Measurements from ENCODE around the gene VMAC. TPM values are rescaled to one million over a fixed set of nuclear protein-coding genes. Genes with fewer than 3 reads are reported as not detected.

The VMAC gene
- total RNA-seq, 1 experiment from 2014 or later: 7.0 TPM

DNA sequence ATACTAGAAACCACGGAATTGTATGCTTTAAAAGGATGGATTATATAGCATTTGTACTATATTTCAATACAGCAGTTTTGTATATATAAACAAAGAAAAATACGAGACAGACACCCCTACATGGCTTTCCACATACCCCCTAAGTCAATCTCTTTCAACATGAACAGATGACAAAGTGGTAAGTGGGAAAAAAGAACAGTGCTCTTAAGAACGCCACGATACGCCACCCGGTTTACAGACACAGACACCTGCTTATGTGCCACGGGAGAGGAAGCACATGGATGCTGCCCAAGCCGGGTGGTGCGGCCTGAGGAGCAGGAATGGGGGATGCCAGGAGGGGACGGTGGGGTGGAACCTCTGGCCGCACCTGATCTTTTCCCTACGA, 17.5 kb downstream of the VMAC start:
- H3K9me3 Mint-ChIP-seq (ENCODE audit: unreplicated experiment): no peaks in the 10 kb centered on the region
- H3K27ac Mint-ChIP-seq (ENCODE audit: low read depth, unreplicated experiment): no peak overlapping the region
- no peaks in the 10 kb centered on the region for H3K27me3 Mint-ChIP-seq (ENCODE audit: insufficient read depth, unreplicated experiment)
- H3K36me3 Mint-ChIP-seq (ENCODE audit: insufficient read depth, unreplicated experiment): peaks cover 68% of the 10 kb centered on the region
- no peak for DNase-seq (ENCODE audit: unreplicated experiment)
- intact Hi-C loops (cut with micrococcal nuclease): no loop called here
- no peaks in the 10 kb centered on the region for H3K4me1 Mint-ChIP-seq (ENCODE audit: insufficient read depth, unreplicated experiment)
- TF ChIP-seq, protein P1, sequence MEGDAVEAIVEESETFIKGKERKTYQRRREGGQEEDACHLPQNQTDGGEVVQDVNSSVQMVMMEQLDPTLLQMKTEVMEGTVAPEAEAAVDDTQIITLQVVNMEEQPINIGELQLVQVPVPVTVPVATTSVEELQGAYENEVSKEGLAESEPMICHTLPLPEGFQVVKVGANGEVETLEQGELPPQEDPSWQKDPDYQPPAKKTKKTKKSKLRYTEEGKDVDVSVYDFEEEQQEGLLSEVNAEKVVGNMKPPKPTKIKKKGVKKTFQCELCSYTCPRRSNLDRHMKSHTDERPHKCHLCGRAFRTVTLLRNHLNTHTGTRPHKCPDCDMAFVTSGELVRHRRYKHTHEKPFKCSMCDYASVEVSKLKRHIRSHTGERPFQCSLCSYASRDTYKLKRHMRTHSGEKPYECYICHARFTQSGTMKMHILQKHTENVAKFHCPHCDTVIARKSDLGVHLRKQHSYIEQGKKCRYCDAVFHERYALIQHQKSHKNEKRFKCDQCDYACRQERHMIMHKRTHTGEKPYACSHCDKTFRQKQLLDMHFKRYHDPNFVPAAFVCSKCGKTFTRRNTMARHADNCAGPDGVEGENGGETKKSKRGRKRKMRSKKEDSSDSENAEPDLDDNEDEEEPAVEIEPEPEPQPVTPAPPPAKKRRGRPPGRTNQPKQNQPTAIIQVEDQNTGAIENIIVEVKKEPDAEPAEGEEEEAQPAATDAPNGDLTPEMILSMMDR (IDR thresholded peaks at IDR 0.05; ENCODE audit: unreplicated experiment): no peak
- POLR2A ChIA-PET: no interaction called here
- no TSS peak for BruUV-seq (replicated peaks)
- CTCF ChIA-PET: no interaction called here
- H3K4me3 Mint-ChIP-seq (ENCODE audit: unreplicated experiment): no peak overlapping the region

DNA sequence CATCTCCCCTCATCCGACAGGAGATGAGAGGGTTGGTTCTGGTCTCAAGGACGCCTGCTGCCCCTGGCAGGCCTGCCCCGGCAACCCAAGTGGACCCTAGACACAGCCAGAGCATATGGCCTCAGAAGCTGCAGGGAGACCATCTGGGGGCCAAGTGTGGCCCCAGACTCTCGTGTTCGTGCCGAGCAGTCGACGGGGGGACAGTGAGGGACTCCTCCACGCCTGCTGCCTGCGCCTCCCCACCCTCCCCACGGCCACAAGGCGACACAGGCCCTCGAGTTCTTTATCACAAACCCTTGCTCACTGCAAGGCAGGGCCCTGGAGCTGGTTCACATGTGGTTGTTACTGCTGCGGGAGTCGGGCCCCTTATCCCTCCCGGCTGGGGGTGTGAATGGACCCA, 18.7 kb downstream of the VMAC start:
- no peaks in the 10 kb centered on the region for H3K4me1 Mint-ChIP-seq (ENCODE audit: insufficient read depth, unreplicated experiment)
- CTCF ChIA-PET: interaction anchor here (0.6 to 1.2 kb wide), 3 partner anchors 44 to 203 kb away, joined by 3 to 4 read pairs (median 3); partner anchors contain the start of gene CATSPERD
- intact Hi-C loops (cut with micrococcal nuclease): no loop called here
- POLR2A ChIA-PET: no interaction called here
- H3K9me3 Mint-ChIP-seq (ENCODE audit: unreplicated experiment): no peaks in the 10 kb centered on the region
- H3K36me3 Mint-ChIP-seq (ENCODE audit: insufficient read depth, unreplicated experiment): peaks cover 67% of the 10 kb centered on the region
- BruUV-seq (replicated peaks): no TSS peak
- H3K27me3 Mint-ChIP-seq (ENCODE audit: insufficient read depth, unreplicated experiment): no peaks in the 10 kb centered on the region
- DNase-seq (ENCODE audit: unreplicated experiment): no peak
- no peak overlapping the region for H3K27ac Mint-ChIP-seq (ENCODE audit: low read depth, unreplicated experiment)
- TF ChIP-seq, protein P1 (IDR thresholded peaks at IDR 0.05; ENCODE audit: unreplicated experiment): no peak
- no peak overlapping the region for H3K4me3 Mint-ChIP-seq (ENCODE audit: unreplicated experiment)

DNA sequence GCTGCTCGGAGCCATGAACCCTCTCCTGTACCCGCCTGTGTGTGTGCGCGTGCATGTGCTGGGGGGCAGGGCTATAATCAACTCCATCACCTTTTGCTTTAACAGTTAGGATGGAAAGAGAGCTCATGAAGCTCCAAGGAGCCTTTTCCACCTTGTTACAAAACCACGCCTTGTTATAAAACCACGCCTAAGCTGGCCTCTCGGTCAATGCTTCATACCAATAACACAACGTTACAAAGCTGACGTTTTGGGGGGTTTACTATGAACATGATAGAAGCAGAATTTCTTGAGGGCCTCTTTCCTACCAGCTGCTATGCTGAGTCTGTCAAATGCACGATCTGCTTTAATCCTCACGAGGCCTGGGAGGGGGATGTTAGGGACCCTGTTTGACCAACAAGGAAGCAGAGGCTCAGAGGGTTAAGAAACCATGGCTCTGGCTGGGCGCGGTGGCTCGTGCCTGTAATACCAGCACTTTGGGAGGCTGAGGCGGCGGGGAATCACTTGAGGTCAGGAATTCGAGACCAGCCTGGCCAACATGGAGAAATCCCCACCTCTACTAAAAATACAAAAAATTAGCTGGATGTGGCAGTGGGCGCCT, 21.3 kb downstream of the VMAC start:
- TF ChIP-seq, protein P1 (IDR thresholded peaks at IDR 0.05; ENCODE audit: unreplicated experiment): no peak
- ChIA-PET CTCF (interaction anchor here (0.6 kb wide), 1 partner anchor 23 kb away, joined by 3 read pairs; no protein-coding TSS in a partner anchor), POLR2A (interaction anchor here (1.0 kb wide), 1 partner anchor 11 kb away, joined by 3 read pairs; no protein-coding TSS in a partner anchor)
- no peak for DNase-seq (ENCODE audit: unreplicated experiment)
- no peaks in the 10 kb centered on the region for H3K27me3 Mint-ChIP-seq (ENCODE audit: insufficient read depth, unreplicated experiment)
- H3K36me3 Mint-ChIP-seq (ENCODE audit: insufficient read depth, unreplicated experiment): peaks cover 50% of the 10 kb centered on the region
- no peaks in the 10 kb centered on the region for H3K4me1 Mint-ChIP-seq (ENCODE audit: insufficient read depth, unreplicated experiment)
- intact Hi-C loops (cut with micrococcal nuclease): no loop called here
- no peak overlapping the region for H3K27ac Mint-ChIP-seq (ENCODE audit: low read depth, unreplicated experiment)
- H3K9me3 Mint-ChIP-seq (ENCODE audit: unreplicated experiment): no peaks in the 10 kb centered on the region
- H3K4me3 Mint-ChIP-seq (ENCODE audit: unreplicated experiment): no peak overlapping the region
- no TSS peak for BruUV-seq (replicated peaks)

DNA sequence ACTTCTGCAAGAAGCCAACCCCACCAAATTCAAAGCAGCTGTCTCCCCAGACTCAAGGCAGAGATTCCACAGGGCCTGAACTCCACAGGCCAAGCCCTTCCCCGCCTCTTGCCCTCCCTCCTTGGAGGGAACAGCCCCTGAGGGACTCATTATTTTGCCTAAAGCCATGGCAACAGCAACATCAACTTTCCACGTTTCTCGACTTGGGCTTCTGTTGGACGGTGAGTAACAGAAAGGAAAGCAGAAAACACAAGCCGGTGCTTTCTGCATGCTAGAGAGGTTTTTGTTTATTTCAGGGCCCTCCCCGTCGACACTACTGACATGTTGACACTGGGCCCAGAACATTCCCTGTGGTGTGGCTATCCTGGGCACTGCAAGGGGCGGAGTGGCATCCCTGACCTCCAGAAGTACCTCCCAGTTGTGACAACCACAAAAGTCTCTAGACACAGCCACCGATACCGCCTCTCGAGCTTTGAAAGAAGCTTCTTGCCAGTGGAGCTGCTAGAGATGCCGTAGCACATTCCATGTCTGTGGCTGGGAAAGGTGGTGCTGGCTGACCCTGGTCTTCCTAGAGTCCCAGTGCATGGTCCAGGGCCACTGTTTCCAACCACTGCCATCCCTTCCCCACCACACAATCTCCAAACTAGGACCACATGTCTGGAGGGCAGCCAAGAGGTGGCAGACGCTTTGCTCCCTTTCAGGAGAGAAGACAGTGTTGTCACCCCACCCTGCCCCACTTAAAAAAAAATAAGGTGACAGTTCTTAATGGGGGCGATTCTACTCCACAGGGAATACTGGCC, 22.2 kb downstream of the VMAC start:
- intact Hi-C loops (cut with micrococcal nuclease): no loop called here
- BruUV-seq (replicated peaks): no TSS peak
- H3K4me1 Mint-ChIP-seq (ENCODE audit: insufficient read depth, unreplicated experiment): no peaks in the 10 kb centered on the region
- H3K27ac Mint-ChIP-seq (ENCODE audit: low read depth, unreplicated experiment): no peak overlapping the region
- ChIA-PET CTCF (no interaction called here), POLR2A (interaction anchor here (0.7 kb wide), 1 partner anchor 12 kb away, joined by 3 read pairs; no protein-coding TSS in a partner anchor)
- no peaks in the 10 kb centered on the region for H3K9me3 Mint-ChIP-seq (ENCODE audit: unreplicated experiment)
- H3K27me3 Mint-ChIP-seq (ENCODE audit: insufficient read depth, unreplicated experiment): no peaks in the 10 kb centered on the region
- no peak overlapping the region for H3K4me3 Mint-ChIP-seq (ENCODE audit: unreplicated experiment)
- TF ChIP-seq, protein P1 (IDR thresholded peaks at IDR 0.05; ENCODE audit: unreplicated experiment): no peak
- no peak for DNase-seq (ENCODE audit: unreplicated experiment)
- peaks cover 51% of the 10 kb centered on the region for H3K36me3 Mint-ChIP-seq (ENCODE audit: insufficient read depth, unreplicated experiment)

All from MCF 10A (cell line).